ENCODE measurements around the gene PPID.

GRCh38 chr4:158763462-158763861 lies 40.3 kb upstream of the PPID start:
- TF ChIP-seq CTCF (IDR thresholded peaks at IDR 0.05) (no peak), POLR2A (IDR thresholded peaks at IDR 0.05) (no peak)
